IMR-90 (cell line): ENCODE data around the gene ARHGAP32. TPM values are rescaled to one million over a fixed set of nuclear protein-coding genes. Genes with fewer than 3 reads are reported as not detected.

ENCODE experiments used
- ATAC-seq: fragments of 200-7000 bp; cut with Tn5 transposase; 2 replicates; pipeline ENCODE4 v1.9.1; 2020; ENCODE audit warnings: low read depth, mild to moderate bottlenecking, moderate library complexity
- BruUV-seq: library from RNA; stranded (reverse); fragments of 400-500 nt; replicated peaks from 2 replicates; lab custom pipeline; 2021; lab: Mats Ljungman, UMichigan
- CTCF ChIA-PET: fragments of 300-600 bp; formaldehyde crosslinking; extraction: SDS; loops from one replicate; lab custom pipeline; 2021; ENCODE audit warnings: antibody characterized with exemption; lab: Yijun Ruan, JAX
- POLR2A ChIA-PET: fragments of 300-600 bp; sonication (Branson Sonifier 250); formaldehyde crosslinking; loops from one replicate; lab custom pipeline; 2022; ENCODE audit warnings: antibody characterized with exemption; ENCODE audit not compliant: unreplicated experiment; lab: Charles Lee
- DNase-seq: peaks from one replicate; pipeline ENCODE4 v3.0.0; 2013
- H2AFZ ChIP-seq: replicated peaks from 2 replicates; pipeline ENCODE3; 2013; ENCODE audit warnings: low read length, mild to moderate bottlenecking; ENCODE audit not compliant: poor library complexity
- H2AK5ac ChIP-seq: 2 replicates; pipeline ENCODE4 v1.6.1; 2013; ENCODE audit warnings: low read depth, low read length, inconsistent platforms
- H2AK9ac ChIP-seq: replicated peaks from 2 replicates; pipeline ENCODE3; 2013; ENCODE audit warnings: mild to moderate bottlenecking, low read depth, low read length, moderate library complexity; ENCODE audit not compliant: poor library complexity
- H2BK120ac ChIP-seq: 2 replicates; pipeline ENCODE4 v1.6.1; 2013; ENCODE audit warnings: low read depth, low read length, inconsistent platforms
- H2BK15ac ChIP-seq: 3 replicates; pipeline ENCODE4 v1.6.1; 2013; ENCODE audit warnings: low read depth, low read length, inconsistent platforms
- H2BK20ac ChIP-seq: 2 replicates; pipeline ENCODE4 v1.6.1; 2013; ENCODE audit warnings: low read depth, mild to moderate bottlenecking, inconsistent platforms, low read length, moderate library complexity
- H2BK5ac ChIP-seq: 2 replicates; pipeline ENCODE4 v1.6.1; 2013; ENCODE audit warnings: mild to moderate bottlenecking, low read depth, low read length, inconsistent platforms; ENCODE audit not compliant: poor library complexity, severe bottlenecking
- H3K14ac ChIP-seq: replicated peaks from 2 replicates; pipeline ENCODE4 v1.6.1; 2013; ENCODE audit warnings: low read depth, low read length, inconsistent platforms
- H3K18ac ChIP-seq: 2 replicates; pipeline ENCODE4 v1.6.1; 2013; ENCODE audit warnings: low read depth, low read length, control low read depth
- H3K23ac ChIP-seq: 2 replicates; pipeline ENCODE4 v1.6.1; 2013; ENCODE audit warnings: low read depth, low read length, inconsistent platforms
- H3K27ac ChIP-seq: 2 replicates; pipeline ENCODE4 v1.5.1; 2013; ENCODE audit warnings: mild to moderate bottlenecking, control low read depth, low read length; ENCODE audit not compliant: insufficient read depth
- H3K27me3 ChIP-seq: 2 replicates; pipeline ENCODE4 v1.6.1; 2013; ENCODE audit warnings: low read length; ENCODE audit not compliant: control insufficient read depth, insufficient read depth
- H3K36me3 ChIP-seq: 2 replicates; pipeline ENCODE4 v1.6.1; 2013; ENCODE audit warnings: low read length, mixed read lengths; ENCODE audit not compliant: control insufficient read depth, insufficient read depth
- H3K4ac ChIP-seq: 2 replicates; pipeline ENCODE4 v1.6.1; 2013; ENCODE audit warnings: low read depth, low read length, inconsistent platforms
- H3K4me1 ChIP-seq: 2 replicates; pipeline ENCODE4 v1.6.1; 2013; ENCODE audit warnings: low read length, mixed read lengths; ENCODE audit not compliant: control insufficient read depth, insufficient read depth
- H3K4me2 ChIP-seq: 2 replicates; pipeline ENCODE4 v1.6.1; 2013; ENCODE audit warnings: low read depth, mild to moderate bottlenecking, control low read depth, low read length, moderate library complexity
- H3K4me3 ChIP-seq: 2 replicates; pipeline ENCODE4 v1.5.1; 2013; ENCODE audit warnings: low read depth, mild to moderate bottlenecking, control low read depth, low read length, moderate library complexity; ENCODE audit not compliant: insufficient read depth
- H3K56ac ChIP-seq: 2 replicates; pipeline ENCODE4 v1.6.1; 2013; ENCODE audit warnings: low read length, inconsistent platforms; ENCODE audit not compliant: insufficient read depth; ENCODE audit errors: extremely low read depth
- H3K79me1 ChIP-seq, 2 experiments: 2 replicates each; pipeline ENCODE4 v1.6.1; 2013; ENCODE audit warnings: low read length in 2 of 2, inconsistent platforms in 1 of 2, low read depth in 1 of 2
- H3K9ac ChIP-seq: 2 replicates; pipeline ENCODE4 v1.6.1; 2013; ENCODE audit warnings: low read depth, low read length, control low read depth
- H3K9me1 ChIP-seq: 2 replicates; pipeline ENCODE4 v1.6.1; 2013; ENCODE audit warnings: low read length, inconsistent platforms; ENCODE audit not compliant: insufficient read depth
- H3K9me3 ChIP-seq: 2 replicates; pipeline ENCODE4 v1.6.1; 2013; ENCODE audit warnings: low read length; ENCODE audit not compliant: control insufficient read depth, insufficient read depth
- H4K20me1 ChIP-seq: 2 replicates; pipeline ENCODE4 v1.6.1; 2013; ENCODE audit warnings: low read length, inconsistent platforms; ENCODE audit not compliant: insufficient read depth
- H4K5ac ChIP-seq: 2 replicates; pipeline ENCODE4 v1.6.1; 2013; ENCODE audit warnings: mild to moderate bottlenecking, low read depth, low read length, control low read depth
- H4K8ac ChIP-seq, 2 experiments: 2 replicates each; pipeline ENCODE4 v1.6.1; 2013; ENCODE audit warnings: low read depth in 2 of 2, low read length in 2 of 2, control low read depth in 1 of 2, inconsistent platforms in 1 of 2
- H4K91ac ChIP-seq: 2 replicates; pipeline ENCODE4 v1.6.1; 2013; ENCODE audit warnings: low read depth, low read length, inconsistent platforms; ENCODE audit not compliant: insufficient read depth
- CEBPB ChIP-seq: IDR thresholded peaks from 2 replicates; pipeline ENCODE4 v1.6.1; 2012; ENCODE audit warnings: low read depth, low read length, improper control_type of control experiment
- MXI1 ChIP-seq: IDR thresholded peaks from 2 replicates; pipeline ENCODE4 v1.6.1; 2012; ENCODE audit warnings: low read depth, mild to moderate bottlenecking, low read length, moderate library complexity, borderline replicate concordance
- WGBS, 2 experiments: methylation state at CpG; one replicate each; pipeline versions ENCODE4 v1.1.5 to v1.1.7; 2013; ENCODE audit warnings: missing lambda C conversion rate in 2 of 2; ENCODE audit not compliant: insufficient read length in 1 of 2; ENCODE audit errors: extremely low coverage in 2 of 2; 5-methylcytosine and 5-hydroxymethylcytosine counted together
- dilution Hi-C: fragments of 300-500 bp; cut with HindIII; formaldehyde crosslinking; loops from one replicate; pipeline ENCODE4 v1.14.3; 2018; ENCODE audit warnings: low sequenced_read_pairs; ENCODE audit not compliant: unreplicated experiment
- in situ Hi-C: fragments of 300-500 bp; cut with MboI; formaldehyde crosslinking; loops from 3 replicates; pipeline ENCODE4 v1.14.3; 2019; ENCODE audit warnings: low sequenced_read_pairs, inconsistent platforms, mixed read lengths
- intact Hi-C: fragments of 100-400 bp; cut with micrococcal nuclease; formaldehyde crosslinking; loops from 2 replicates; pipeline ENCODE4 v1.10.0; 2022
- polyA plus RNA-seq, 3 experiments: library from polyadenylated mRNA; depleted of rRNA; stranded (reverse); fragments of >200 nt; gene quantifications; 2 replicates each; pipeline ENCODE4 v1.2.3, GENCODE V29; 2012; ENCODE audit warnings: low replicate concordance in 1 of 3
- total RNA-seq: library from RNA; depleted of rRNA; stranded (reverse); fragments of >200 nt; gene quantifications from 2 replicates; pipeline ENCODE4 v1.2.3, GENCODE V29; 2012
- TF ChIP-seq, protein P1 (sequence below): fragments of 150-350 bp; IDR thresholded peaks from 2 replicates; pipeline ENCODE4 v1.6.1; 2016; ENCODE audit warnings: low read depth, mild to moderate bottlenecking, low read length, moderate library complexity, borderline replicate concordance
- TF ChIP-seq, protein P2 (sequence below): fragments of 150-350 bp; IDR thresholded peaks from 2 replicates; pipeline ENCODE4 v1.6.1; 2017; ENCODE audit warnings: mild to moderate bottlenecking, antibody characterized with exemption, low read length, low read depth
- TF ChIP-seq, protein P3 (sequence below): conservative IDR thresholded peaks from 2 replicates; pipeline ENCODE4 v1.5.1; 2012; ENCODE audit warnings: mild to moderate bottlenecking, low read depth, low read length, improper control_type of control experiment

Gene ARHGAP32
- total and polyA plus RNA-seq, 2 of the 4 experiments (the other 2 are of a cell fraction): 4.1 to 8.4 TPM

DNA sequence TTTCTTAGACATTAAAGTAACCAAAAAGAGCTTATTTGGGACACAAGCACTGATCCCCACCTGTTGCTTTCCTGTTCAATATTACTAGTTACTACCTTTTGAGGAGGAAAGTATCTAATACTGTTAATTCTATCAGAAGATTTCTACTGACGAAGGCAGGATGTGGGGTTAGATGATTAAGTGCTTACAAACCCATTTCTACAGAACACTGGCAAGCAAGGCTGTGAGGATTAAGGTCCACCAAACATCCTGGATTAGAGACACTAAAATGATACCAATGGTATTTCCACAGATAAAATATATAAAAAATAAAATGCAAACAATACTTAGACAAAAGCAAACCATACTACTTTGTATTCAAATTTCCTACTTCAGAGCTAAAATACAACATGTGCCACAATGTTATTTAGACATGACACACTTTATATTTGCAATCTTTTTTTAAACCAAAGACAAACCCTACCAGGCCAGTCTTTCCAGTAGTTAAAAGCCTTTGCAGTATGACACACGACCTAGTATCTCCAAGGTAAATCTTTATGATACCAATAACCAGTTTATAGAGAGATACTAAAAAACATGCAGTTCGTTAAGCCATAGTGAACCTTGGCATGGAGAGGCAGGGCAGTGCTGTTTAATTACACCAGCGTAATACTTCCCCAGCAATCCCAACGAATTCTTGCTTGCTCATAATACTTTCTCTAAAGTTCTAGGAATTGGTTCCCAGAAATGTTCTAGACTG is 178.2 kb downstream of the ARHGAP32 start:
- WGBS, 2 experiments: no CpG with 5 or more reads among the region's 5 CpGs
- Histone ChIP-seq H3K27me3 (no peaks in the 10 kb centered on the region), H3K9me1 (no peaks in the 10 kb centered on the region), H2AK9ac (no peak overlapping the region), H3K27ac (no peak overlapping the region), H3K4me2 (no peak overlapping the region), H4K91ac (no peak overlapping the region), H2BK5ac (no peak overlapping the region), H3K36me3 (no peaks in the 10 kb centered on the region), H3K23ac (no peak overlapping the region), H3K4ac (no peak overlapping the region), H4K20me1 (no peaks in the 10 kb centered on the region), H3K9ac (no peak overlapping the region), H4K5ac (no peak overlapping the region), H2AFZ (no peak overlapping the region), H3K4me1 (no peaks in the 10 kb centered on the region), H2BK120ac (no peak overlapping the region), H3K14ac (no peak overlapping the region), H3K9me3 (no peaks in the 10 kb centered on the region), H3K56ac (no peak overlapping the region), H3K79me1 (no peaks in the 10 kb centered on the region), H2AK5ac (no peak overlapping the region), H3K4me3 (no peak overlapping the region), H3K18ac (no peak overlapping the region), H2BK20ac (no peak overlapping the region), H2BK15ac (no peak overlapping the region), H4K8ac (no peak overlapping the region)
- ChIA-PET CTCF (no interaction called here), POLR2A (no interaction called here)
- BruUV-seq: no TSS peak
- intact Hi-C loops: no loop called here
- in situ Hi-C loops: no loop called here
- DNase-seq: no peak
- TF ChIP-seq, protein P1, sequence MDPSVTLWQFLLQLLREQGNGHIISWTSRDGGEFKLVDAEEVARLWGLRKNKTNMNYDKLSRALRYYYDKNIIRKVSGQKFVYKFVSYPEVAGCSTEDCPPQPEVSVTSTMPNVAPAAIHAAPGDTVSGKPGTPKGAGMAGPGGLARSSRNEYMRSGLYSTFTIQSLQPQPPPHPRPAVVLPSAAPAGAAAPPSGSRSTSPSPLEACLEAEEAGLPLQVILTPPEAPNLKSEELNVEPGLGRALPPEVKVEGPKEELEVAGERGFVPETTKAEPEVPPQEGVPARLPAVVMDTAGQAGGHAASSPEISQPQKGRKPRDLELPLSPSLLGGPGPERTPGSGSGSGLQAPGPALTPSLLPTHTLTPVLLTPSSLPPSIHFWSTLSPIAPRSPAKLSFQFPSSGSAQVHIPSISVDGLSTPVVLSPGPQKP: no peak
- TF ChIP-seq, protein P2, sequence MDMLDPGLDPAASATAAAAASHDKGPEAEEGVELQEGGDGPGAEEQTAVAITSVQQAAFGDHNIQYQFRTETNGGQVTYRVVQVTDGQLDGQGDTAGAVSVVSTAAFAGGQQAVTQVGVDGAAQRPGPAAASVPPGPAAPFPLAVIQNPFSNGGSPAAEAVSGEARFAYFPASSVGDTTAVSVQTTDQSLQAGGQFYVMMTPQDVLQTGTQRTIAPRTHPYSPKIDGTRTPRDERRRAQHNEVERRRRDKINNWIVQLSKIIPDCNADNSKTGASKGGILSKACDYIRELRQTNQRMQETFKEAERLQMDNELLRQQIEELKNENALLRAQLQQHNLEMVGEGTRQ: no peak
- TF ChIP-seq MXI1 (no peak), CEBPB (no peak)
- TF ChIP-seq, protein P3, sequence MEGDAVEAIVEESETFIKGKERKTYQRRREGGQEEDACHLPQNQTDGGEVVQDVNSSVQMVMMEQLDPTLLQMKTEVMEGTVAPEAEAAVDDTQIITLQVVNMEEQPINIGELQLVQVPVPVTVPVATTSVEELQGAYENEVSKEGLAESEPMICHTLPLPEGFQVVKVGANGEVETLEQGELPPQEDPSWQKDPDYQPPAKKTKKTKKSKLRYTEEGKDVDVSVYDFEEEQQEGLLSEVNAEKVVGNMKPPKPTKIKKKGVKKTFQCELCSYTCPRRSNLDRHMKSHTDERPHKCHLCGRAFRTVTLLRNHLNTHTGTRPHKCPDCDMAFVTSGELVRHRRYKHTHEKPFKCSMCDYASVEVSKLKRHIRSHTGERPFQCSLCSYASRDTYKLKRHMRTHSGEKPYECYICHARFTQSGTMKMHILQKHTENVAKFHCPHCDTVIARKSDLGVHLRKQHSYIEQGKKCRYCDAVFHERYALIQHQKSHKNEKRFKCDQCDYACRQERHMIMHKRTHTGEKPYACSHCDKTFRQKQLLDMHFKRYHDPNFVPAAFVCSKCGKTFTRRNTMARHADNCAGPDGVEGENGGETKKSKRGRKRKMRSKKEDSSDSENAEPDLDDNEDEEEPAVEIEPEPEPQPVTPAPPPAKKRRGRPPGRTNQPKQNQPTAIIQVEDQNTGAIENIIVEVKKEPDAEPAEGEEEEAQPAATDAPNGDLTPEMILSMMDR: no peak
- ATAC-seq: no peak
- dilution Hi-C loops: no loop called here
